GM12891 (cell line): ENCODE results near the gene DIP2C.

Source experiments
- POLR2A ChIP-seq: IDR thresholded peaks from 2 replicates; pipeline ENCODE4 v1.6.1; 2011; ENCODE audit warnings: low read depth, low read length, control low read depth
- POLR2AphosphoS5 ChIP-seq: IDR thresholded peaks from 2 replicates; pipeline ENCODE4 v1.6.1; 2011; ENCODE audit warnings: low read depth, low read length, control low read depth

DNA sequence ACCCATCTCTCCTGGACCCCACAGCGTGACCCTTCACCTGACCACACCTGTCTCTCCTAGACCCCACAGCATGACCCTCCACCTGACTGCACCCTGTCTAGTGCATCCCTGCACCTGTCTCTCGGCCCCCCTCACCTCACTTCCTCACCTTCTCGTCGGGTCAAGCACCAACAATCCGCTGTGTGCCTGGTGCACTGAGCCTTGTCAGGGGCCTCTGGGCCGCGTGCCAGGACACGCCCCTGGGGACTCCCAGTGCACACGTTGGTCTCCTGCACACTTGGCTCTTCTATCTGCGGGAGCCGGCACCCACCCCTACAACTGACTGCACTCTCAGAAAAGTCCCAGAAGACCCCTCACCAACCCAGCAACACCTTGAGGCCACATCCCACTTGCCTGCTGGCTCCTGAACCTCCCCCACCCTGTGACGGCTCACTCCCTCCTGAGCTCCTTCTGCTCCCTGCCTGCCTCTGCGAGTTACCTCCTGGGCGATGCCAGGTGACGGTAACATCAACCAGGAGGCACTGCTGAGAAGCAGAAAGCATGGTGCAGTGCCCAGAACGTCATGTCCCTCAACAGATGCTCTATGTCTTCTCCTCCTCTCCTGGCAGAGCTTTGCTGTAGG, 147.6 kb downstream of the DIP2C start:
- TF ChIP-seq POLR2AphosphoS5 = no peak
- no peak for TF ChIP-seq POLR2A
